ENCODE measurements around the gene CEP131. TPM values are rescaled to one million over a fixed set of nuclear protein-coding genes. Genes with fewer than 3 reads are reported as not detected.

The CEP131 gene
- polyA plus RNA-seq, 3 donors = 5.0 to 12.7 (median 5.4) TPM

DNA sequence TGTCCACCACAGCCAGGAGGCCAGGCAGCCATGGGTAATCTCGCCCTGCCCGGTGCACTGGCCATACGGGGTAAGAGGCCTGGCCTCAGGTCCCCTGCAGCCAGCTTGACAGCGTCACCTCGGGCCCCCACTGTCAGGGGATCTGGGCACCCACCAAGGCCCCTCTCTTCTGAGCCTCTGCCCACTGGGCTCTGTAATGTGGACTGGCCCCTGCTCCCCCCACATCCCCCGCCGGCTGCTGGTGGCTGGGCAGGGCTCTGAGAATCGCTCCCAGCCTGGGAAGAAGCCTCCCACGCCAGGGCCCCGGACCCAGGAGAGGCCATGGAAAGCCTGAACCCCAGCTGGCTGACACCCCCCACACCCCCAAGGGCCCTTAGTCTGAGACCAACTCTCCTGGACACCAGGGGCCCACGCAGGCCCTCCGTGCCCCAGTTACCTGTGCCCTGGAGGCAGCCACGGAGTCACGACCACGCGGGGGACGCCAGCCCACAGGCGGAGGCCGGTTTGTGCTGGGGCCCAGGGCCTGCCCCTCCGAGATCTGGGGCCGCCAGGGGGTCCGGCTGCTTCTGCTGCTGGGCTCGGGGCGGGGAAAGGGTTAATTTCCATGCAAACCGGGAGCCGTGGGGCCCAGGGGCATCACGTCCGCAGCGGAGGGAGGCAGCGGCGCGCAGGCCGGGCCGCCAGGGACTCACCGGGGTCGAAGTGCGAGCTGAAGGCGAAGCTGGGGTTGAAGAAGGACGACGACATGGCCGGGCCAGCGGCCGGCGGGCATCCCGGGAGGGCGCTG is 57.3 kb downstream of the CEP131 start, which contains the start of gene PVALEF:
TSS of gene PVALEF (plus strand) at position 262 of the 787 bp plus-strand sequence. CDS start 15,720 bp downstream, outside the sequence.
- no peak within 1 kb of the TSS for H3K27ac ChIP-seq (ENCODE audit: low read depth, low read length)
- WGBS, 3 donors = 14 to 29% (median 27%) methylated on average over 36 to 46 of the region's 46 CpGs

DNA sequence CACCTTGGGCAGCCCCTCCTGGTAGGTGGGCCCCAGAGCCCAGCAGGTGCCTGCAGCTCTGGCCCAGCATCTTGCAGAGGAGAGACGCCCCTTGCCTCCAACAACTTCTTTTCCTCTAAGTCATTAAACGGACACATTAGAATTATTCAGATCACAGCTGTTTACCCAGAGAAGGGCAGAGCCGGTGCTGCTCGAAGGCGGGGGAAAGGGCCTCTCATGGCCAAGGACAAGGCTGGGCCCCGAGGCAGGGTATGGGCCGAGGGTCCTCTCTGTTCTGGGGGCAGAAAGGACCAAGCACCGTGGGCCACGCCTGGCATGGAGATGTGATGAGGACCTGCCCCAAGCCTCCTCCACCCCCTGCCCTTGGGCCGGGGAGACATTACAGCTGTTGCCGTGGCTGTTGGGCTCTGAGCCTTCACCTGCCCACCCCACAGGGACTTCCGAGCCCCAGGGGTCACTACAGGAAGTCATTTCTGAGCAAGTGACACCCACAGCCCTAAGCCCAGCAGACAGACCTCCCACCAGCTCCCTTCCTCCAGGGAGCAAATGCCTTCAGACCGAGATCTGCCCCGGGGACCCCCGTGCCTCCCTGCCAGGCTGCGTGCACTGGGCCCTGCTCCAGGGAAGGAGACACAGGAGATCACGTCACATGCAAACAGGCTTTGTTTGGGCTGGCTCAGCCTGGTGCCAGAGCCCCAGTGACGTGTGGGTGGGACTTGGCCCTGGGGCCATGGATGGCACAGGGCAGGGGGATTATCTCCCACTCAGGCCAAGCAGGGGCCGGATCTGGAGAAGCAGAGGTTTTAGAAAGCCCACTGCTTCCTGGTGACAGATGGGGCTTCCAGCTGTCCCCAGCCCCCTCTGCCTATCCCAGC is 58.2 kb downstream of the CEP131 start:
- no peak overlapping the region for H3K27ac ChIP-seq (ENCODE audit: low read depth, low read length)
- 43 to 75% (median 70%) methylated on average over 19 of the region's 19 CpGs for WGBS, 3 donors

- H3K27ac ChIP-seq (ENCODE audit: low read depth, low read length) = no peak overlapping the region
- 75 to 89% (median 88%) methylated on average over 15 of the region's 15 CpGs for WGBS, 3 donors
Measured at GRCh38 chr17:81163703-81164370, 58.9 kb downstream of the CEP131 start.

DNA sequence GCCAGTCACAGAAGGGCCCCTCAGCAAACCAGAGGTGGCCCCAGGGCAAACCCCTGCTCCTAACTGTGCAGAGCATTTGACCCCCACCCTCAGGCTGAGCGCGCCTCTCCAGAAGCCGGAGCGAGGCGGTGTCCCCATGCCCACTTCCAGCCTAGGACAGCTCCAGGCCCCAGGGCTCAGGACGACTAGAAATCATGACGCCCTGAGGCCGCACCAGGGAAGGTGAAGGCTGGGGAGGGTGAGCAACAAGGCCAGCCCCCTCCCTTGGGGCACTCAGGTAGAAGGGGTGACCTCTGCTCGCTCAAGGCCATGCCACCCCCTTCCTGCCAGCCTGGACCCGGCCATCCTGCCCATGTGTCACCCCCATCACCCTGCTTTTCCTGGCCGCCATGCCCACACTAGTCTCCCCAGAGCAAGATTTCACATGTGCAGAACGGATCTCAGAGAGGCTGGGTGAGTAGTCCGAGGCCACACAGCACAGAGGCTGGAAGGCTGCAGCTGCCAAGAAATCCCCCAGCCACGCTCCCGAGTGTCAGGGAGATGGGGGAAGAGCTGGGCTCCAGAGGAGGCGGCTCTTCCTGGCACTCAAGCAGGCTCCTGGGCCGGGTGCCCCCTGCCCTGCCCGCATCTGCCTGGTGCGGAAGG is 59.6 kb downstream of the CEP131 start:
- H3K27ac ChIP-seq (ENCODE audit: low read depth, low read length) = no peak overlapping the region
- WGBS, 3 donors = 73 to 92% (median 89%) methylated on average over 18 to 19 of the region's 19 CpGs

DNA sequence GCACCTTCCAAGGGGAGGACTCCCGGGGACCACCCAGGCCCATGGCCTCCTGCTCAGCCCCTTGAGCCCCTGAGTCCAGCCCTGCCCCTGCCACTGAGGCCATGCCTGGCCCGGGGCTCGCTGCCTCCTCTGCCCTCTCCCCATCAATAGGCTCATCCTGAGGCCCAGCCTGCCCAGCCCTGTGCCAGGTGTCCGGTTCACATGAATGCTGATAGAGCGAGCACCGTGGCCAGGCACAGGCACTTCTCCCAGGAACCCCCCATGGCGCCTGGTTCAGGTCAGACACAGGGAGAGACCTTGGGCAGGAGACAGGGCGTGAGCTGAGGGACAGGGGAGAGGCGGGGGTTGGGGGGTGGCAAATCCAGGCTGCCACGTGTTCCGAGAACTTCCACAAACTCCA is 60.3 kb downstream of the CEP131 start:
- H3K27ac ChIP-seq (ENCODE audit: low read depth, low read length) = no peak overlapping the region
- WGBS, 3 donors = 47 to 91% (median 87%) methylated on average over 11 of the region's 11 CpGs

GRCh38 chr17:81161972-81162371 is 60.8 kb downstream of the CEP131 start:
- 74 to 86% (median 83%) methylated on average over 16 of the region's 16 CpGs for WGBS, 3 donors
- H3K27ac ChIP-seq (ENCODE audit: low read depth, low read length) = no peak overlapping the region

GRCh38 chr17:81161536-81161935 is 61.2 kb downstream of the CEP131 start:
- no peak overlapping the region for H3K27ac ChIP-seq (ENCODE audit: low read depth, low read length)
- WGBS, 3 donors = 92 to 94% (median 93%) methylated on average over 15 of the region's 15 CpGs

GRCh38 chr17:81160747-81161453 is 61.9 kb downstream of the CEP131 start:
- H3K27ac ChIP-seq (ENCODE audit: low read depth, low read length) = no peak overlapping the region
- 58 to 70% (median 58%) methylated on average over 32 of the region's 32 CpGs for WGBS, 3 donors

DNA sequence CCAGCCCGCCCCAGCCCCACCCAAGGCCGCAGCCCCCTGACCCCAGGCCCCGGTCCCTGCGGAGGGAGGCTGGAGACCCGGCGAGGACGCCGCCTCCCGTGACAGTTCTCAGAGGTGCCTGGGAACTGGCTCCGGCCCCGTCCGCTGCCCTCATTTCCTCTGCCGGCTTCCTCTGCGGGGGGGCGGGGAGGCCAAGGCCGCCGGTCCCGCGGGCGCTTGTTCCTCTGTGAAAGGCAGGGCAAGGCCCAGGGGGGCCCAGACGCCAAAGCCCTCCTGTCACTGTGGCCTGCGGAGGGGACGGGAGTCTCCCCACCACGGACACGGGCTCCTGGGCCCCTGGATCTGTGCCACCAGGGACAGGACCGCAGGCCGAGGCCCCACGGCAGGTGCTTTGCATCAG is 62.5 kb downstream of the CEP131 start:
- no peak overlapping the region for H3K27ac ChIP-seq (ENCODE audit: low read depth, low read length)
- WGBS, 3 donors = 7 to 31% (median 21%) methylated on average over 17 to 28 of the region's 28 CpGs

- 41 to 69% (median 51%) methylated on average over 20 to 25 of the region's 25 CpGs for WGBS, 3 donors
- no peak overlapping the region for H3K27ac ChIP-seq (ENCODE audit: low read depth, low read length)
Measured at GRCh38 chr17:81159611-81160265, 63.0 kb downstream of the CEP131 start.

DNA sequence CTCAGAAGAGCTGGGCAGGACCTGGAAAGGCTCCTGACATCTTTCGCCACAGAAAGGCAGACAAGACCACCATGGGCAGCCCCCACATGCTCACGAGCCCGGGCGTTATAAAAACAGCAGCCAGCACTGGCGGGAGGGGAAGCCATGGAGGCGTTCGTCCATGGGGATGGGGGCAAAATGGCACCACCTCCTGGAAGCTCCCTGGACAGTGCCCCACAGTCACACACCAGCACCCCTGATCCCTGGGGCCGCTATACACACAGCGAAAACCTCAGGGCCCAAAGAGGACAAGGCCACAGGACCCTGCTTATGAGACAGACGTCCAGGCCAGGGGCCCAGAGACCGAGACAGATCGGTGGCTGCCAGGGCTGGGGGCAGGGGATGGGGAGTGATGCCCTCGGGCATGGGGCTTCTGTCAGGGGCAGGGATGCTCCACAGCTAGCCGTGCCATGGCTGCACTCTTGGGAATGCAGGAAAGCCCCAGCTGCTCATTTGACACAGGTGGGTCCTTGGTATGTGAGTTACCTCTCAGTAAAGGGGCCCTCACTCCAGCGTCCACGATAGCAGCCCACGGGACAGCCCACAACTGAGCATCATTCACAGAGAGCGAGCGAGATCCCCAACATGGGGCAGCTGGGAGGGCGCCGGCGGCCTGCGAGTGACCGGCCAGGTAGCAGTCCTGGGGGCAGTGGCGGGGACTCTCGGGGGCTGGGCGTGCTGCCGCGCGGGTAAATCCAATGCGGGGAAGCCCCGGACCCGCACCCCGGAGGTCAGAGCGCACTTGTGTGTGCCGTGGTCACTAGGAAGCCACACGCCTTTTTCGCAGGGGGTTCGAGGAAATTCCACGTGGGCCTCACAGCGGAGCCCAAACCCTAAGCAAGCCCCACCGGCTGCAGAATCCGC is 63.8 kb downstream of the CEP131 start:
- WGBS, 3 donors = 89 to 90% (median 90%) methylated on average over 43 of the region's 43 CpGs

GRCh38 chr17:81157848-81158687 is 64.7 kb downstream of the CEP131 start:
- 85 to 87% (median 86%) methylated on average over 39 of the region's 39 CpGs for WGBS, 3 donors
- H3K27ac ChIP-seq (ENCODE audit: low read depth, low read length) = no peak overlapping the region

More for the DNA sequence above, 63.8 kb downstream of the CEP131 start:
- H3K27ac ChIP-seq (ENCODE audit: low read depth, low read length) = no peak overlapping the region

DNA sequence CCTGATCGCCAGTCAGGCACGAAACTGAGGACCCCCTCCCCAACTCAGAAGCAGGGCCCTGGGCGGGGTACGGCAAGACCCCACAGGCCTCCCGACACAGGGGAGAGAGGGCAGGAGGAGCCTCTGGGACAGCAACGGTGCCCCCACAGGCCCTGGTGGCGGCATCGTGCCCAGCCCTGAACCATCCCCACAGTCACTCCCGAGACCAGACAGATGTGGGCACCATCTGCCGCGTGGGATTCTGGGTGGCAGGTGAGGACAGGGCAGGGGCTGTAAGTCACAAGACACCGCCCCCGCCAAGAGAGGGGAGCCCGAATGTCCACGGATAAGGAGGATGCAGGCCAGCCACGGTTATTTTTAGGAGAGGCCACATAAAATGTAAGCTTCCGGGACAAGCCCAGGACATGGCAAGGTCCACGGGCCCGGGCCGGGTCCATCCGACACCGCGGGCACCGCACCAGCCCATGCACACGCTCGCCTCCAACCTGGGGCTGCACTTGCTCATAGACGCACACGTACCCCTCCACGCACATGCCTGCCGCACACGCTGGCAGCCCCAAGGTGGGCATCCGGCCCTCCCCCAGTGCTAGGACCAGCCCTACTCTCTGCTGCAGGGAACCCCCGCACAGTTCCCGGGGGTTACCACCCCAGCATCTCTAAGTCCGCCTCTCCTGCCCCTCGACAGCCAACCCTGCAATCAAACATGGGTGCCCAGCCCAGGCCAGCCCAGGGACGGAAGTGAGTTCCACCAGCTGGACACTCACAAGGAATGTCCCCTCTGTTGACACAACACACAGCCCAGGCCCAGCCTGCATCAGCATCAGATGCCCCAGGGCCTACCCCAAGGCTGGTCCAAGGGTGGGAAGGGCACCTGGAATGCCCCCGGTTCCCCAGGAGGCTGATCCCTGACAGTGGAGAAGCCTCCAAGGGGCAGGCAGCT is 65.6 kb downstream of the CEP131 start:
- 92 to 94% (median 93%) methylated on average over 37 to 38 of the region's 38 CpGs for WGBS, 3 donors

DNA sequence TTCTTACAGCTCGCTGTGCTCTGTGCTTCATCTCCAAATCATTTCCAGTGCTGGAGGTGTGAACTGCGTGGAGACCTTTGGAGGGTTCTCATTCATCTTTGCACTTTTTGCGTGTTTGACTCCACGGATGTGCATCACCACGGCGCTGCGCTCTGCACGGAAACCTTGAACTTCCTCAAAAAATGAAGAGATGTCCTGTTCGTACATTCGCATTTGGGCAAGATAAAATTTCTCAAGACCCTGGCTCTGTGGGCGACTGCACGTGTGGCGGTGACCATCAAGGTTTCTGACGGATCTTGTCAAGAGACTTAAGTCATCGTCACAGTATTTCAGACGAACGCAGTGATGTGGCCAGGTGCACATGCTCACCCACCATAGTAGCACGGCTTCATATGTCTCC is 67.8 kb downstream of the CEP131 start:
- WGBS, 3 donors = 66 to 95% (median 80%) methylated on average over 18 of the region's 18 CpGs
- no peak overlapping the region for H3K27ac ChIP-seq (ENCODE audit: low read depth, low read length)

More for the DNA sequence above, 65.6 kb downstream of the CEP131 start:
- no peak overlapping the region for H3K27ac ChIP-seq (ENCODE audit: low read depth, low read length)
